Left renal pelvis (tissue), 4 donors: ENCODE measurements around the gene GBP2. TPM values are rescaled to one million over a fixed set of nuclear protein-coding genes. Genes with fewer than 3 reads are reported as not detected.
"Not testable (repeated sequence)": the region's sequence is repeated elsewhere in the genome, so short reads cannot be mapped to it uniquely, and the experiment has no call there.

ENCODE experiments used
- DNase-seq, 4 donors: peaks; one replicate each; pipeline ENCODE4 v3.0.0-alpha.2; 2013; ENCODE audit warnings: low read depth in 4 of 4, low spot score in 3 of 4
- polyA plus RNA-seq, 4 donors: library from polyadenylated mRNA; unstranded; fragments of 120-200 nt; gene quantifications; one replicate each; pipeline ENCODE4 v1.2.1, GENCODE V29; 2013; ENCODE audit not compliant: insufficient read length in 4 of 4

Gene GBP2
- polyA plus RNA-seq, 4 donors, result 1.5 to 4.3 (median 3.0) TPM

GRCh38 chr1:89128003-89128458 is 2.1 kb upstream of the GBP2 start:
- DNase-seq, result not testable (repeated sequence)

GRCh38 chr1:89126602-89127565 is 970 bp upstream of the GBP2 start:
- not testable (repeated sequence) for DNase-seq

DNA sequence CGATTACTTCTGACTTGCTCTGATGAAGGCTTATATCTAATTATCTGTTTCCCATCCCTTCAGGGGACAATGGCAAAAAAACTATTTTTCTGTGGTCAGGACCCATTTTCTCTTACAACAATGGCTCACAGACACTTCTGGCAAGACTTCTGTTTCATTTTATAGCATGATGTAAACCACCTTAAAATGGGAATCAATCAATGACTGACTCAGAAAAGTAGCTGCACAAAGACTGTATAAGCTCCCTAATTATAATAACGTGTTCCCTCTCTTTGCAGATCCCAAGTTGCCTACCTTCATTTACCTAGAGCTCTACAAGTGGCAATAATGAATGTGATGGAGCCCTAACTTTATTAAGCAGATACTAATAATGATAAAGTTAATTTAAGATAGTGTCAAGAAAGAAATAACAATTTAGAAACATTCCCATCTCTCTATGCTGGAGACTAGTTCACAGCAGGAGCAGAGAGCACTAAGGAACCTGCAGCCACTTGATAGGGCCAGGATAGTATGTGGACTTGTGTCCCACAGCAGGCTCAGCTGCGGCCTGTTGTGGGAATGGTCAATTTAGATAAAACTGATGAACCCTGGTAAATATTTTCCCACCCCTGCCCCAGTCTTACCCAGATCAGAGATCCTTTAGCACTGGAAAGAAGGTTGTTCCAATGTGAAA is 538 bp downstream of the GBP2 start:
- no peak for DNase-seq

GRCh38 chr1:89121641-89122040 is 4.3 kb downstream of the GBP2 start:
- no peak for DNase-seq

DNA sequence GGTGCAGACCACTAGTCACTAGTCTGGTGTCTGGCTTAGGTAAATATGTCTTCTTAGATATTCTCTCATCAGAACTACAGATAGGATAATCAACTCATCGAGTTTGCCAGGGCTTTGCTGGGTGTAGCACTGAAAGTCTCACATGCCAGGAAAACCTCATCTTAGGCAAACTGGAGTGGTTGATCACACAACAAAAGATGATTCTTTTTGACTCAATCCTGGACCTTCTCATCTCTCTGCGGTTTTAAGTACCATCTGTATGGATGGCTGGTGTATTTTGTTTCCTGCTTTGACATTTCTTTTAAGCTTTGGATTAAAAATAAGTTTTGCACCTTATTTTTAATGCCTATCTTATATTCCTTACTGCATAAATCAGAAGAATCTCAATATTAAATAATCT is 11.3 kb downstream of the GBP2 start:
- no peak for DNase-seq

DNA sequence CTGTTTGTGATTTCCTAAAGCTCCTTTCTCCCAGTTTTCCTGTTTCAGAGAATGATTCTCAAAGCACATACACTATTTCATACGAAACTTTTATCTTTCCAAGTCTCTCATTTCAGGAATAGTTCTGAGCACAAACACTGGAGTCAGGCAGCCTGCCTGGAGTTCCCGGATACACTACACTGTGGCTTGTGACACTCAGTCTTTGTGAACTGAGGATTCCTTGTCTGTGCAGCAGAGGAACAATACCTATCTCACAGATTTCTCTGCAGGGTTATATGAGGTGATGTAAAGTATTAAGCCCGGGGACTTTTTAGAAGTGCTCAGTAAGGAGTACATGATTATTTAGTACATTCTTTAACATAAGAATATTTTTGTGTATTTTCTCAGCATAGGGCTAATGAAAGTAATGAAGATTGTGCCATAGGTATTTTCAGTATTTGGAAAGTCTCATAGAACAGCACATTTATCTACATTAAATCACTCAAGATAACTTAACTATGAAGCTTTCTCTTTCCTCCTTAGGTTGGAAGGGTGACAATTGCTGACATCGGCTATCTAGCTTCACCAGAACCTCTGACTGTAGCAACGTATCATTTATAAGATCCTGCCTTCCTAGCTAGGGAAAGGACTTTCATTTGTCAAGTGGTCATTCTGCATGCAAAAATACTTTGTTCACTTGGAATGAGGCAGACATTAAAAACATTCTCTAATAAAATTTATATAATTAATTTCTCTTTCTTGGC is 12.9 kb downstream of the GBP2 start:
- no peak for DNase-seq

DNA sequence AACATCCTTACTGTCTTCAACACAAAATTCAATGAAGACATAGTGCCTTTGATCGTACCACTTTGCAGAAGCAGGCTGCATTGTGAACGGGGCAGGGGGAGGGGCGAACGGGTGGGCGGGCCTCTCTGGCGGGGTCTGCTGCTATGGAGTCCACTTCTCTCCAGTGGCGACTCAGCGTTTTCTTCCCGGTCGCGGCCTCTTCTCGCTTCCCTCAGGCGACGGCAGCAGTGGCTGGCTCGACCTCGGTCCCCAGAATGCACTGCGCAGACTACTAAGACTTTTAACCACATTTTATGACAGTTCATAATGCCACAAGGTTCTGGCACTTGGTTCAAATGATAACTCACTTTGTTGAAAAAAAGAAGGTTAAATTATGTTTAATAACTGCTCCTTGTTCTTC is 21.2 kb downstream of the GBP2 start:
- no peak for DNase-seq

DNA sequence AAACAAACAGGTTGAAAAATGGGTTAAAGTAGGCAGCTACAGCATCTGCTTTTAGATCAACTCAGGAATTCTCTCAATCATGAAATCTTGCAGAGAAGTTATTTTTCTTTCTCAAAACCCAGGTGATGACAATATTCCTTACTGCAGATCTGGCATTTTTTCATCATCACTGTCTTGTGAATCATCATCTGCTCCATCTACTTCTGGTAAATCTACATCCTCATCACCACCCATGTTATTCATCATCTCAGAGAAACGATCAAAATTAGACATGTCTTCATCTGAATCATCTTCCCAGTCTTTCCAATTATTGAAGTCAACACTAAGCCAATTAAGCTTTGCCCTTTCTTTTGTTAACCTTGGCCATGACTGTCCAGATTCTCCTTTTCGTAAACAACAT is 21.8 kb downstream of the GBP2 start:
- DNase-seq, result no peak

- no peak for DNase-seq
Measured at GRCh38 chr1:89102021-89102420, 23.9 kb downstream of the GBP2 start.

- no peak for DNase-seq
Measured at GRCh38 chr1:89100412-89100811, 25.5 kb downstream of the GBP2 start.

DNA sequence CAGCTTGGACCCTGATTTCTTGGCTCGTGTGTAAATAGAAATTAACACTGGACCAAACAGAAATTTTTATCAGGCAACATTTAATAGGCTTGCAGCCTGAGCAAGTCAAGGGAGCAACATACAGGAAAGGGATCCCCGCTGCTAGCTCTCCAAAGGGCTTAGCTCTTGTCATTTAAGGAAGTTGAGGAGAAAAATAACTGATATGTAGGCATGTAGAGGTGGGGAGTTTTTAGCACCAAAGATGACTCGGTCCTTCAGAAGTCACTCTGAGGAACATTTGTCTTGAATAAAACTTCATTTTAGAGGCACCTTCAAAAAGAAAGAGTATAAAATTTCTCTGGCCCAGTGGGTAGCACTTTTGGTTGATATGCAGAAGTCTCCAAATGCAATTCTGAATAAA is 27.1 kb downstream of the GBP2 start:
- no peak for DNase-seq

DNA sequence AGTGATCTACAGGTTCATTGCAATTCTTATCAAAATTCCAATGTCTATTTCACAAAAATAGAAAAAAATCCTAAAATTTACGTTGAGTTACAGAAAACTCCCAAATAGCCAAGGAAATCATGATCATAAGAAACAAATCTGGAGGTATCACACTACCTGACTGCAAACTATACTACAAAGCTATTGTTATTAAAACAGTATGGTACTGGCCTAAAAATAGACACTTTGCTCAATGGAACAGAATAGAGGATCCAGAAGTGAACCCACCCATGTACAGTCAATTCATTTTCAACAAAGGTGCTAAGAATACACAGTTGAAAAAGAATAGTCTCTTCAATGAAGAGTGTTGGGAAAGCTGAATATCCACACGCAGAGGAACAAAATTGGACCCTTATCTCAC is 30.2 kb downstream of the GBP2 start:
- no peak for DNase-seq

DNA sequence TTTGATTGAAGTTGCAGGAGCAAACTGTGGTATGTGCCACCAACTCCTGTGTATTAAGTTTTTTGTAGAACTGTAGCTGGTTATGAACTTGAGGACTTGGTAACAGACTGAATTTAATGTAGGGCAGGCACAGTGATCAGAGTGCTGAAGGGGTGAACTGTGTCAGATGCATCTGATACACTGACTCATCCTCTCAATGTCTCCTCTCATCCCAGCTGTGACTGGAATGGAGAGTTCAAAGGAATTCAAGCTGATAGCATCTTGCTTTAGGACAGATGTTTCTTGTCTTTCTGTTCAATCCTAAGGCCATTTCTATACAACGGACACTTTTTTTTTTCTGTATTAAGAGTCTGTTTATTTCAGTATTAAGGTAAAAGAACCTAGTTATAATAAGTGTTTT is 36.0 kb downstream of the GBP2 start:
- no peak for DNase-seq

DNA sequence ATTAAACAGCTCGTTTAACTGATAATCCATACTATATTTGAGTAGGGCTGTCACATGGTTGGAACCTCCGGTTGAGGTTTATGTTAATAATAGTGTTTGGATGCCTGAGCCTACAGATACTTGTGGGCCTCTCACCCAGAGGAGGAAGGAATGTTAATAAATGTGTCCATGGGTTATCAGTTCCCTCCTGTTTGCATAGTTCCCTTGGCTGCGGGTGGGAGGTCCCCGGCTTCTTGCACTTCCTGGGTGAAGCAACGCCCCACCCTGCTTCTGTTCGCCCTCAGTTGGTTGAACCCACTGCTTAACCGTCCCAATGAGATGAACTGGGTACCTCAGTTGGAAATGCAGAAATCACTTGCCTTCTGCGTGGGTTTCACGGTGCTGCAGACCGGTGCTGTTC is 37.3 kb downstream of the GBP2 start:
- DNase-seq, result no peak

GRCh38 chr1:89087241-89087640 is 38.7 kb downstream of the GBP2 start:
- DNase-seq, result no peak

GRCh38 chr1:89085781-89086180 is 40.1 kb downstream of the GBP2 start:
- no peak for DNase-seq

DNA sequence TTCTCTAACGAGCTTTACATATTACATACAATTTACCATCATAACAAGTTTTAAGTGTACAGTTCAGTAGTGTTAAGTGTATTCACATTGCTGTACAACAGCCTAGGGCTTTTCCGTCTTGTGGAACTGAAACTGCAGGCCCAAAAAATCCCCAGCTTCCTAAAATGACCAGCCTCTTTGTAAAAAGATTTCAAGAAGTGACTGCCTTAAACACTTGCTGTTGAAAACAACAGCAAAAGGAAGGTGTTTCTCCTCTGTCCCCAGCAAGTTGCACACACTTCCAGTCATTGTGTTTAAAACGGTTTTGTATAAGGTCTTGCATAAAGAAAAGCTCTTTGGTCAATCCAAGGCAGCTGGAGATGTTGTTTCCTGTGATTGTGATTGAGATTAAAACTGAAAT is 44.9 kb downstream of the GBP2 start:
- no peak for DNase-seq

GRCh38 chr1:89080068-89080467 is 45.8 kb downstream of the GBP2 start:
- DNase-seq, result not testable (repeated sequence)

DNA sequence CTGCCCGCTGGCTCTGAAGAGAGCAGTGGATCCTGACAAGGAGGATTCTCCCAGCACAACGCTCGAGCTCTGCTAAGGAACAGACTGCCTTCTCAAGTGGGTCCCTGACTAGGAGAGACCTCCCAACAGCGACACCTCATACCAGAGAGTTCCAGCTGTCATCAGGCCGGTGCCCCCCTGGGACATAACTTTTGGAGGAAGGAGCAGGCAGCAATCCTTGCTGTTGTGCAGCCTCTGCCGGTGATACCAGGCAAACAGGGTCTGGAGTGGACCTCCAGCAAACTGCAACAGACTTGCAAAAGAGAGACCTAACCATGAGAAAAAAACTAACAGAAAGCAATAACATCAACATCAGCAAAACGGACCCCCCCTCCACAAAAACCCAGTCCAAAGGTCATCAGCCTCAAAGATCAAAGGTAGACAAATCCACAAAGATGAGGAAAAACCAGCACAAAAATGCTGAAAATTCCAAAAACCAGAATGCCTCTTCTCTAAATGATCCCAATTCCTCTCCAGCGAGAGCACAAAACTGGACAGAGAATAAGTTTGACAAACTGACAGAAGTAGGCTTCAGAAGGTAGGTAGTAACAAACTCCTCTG is 53.3 kb downstream of the GBP2 start:
- DNase-seq, result not testable (repeated sequence)

GRCh38 chr1:89070509-89070908 is 55.4 kb downstream of the GBP2 start:
- no peak for DNase-seq

- DNase-seq, result no peak
Measured at GRCh38 chr1:89069951-89070350, 56.0 kb downstream of the GBP2 start.
